BJ (cell line): Measurements from ENCODE around the gene IL1R1. TPM values are rescaled to one million over a fixed set of nuclear protein-coding genes. Genes with fewer than 3 reads are reported as not detected.

Experiments used
- CTCF ChIA-PET: fragments of 350-600 bp; formaldehyde crosslinking; extraction: SDS; loops from one replicate; lab custom pipeline; 2021; ENCODE audit warnings: antibody characterized with exemption, inconsistent platforms; lab: Yijun Ruan, JAX
- POLR2A ChIA-PET: fragments of 300-600 bp; sonication (Branson Sonifier 250); formaldehyde crosslinking; extraction: SDS; loops from one replicate; lab custom pipeline; 2021; ENCODE audit warnings: antibody characterized with exemption; lab: Charles Lee
- DNase-seq: peaks from one replicate; pipeline ENCODE4 v3.0.0-alpha.2; 2011; ENCODE audit warnings: low read depth
- H3K27me3 ChIP-seq: 2 replicates; pipeline ENCODE4 v1.6.0; 2011; ENCODE audit warnings: low read length; ENCODE audit not compliant: control insufficient read depth, insufficient read depth
- H3K36me3 ChIP-seq: 2 replicates; pipeline ENCODE4 v1.5.1; 2011; ENCODE audit warnings: low read length; ENCODE audit not compliant: control insufficient read depth, insufficient read depth
- H3K4me3 ChIP-seq: 2 replicates; pipeline ENCODE4 v1.5.1; 2011; ENCODE audit warnings: low read depth, mild to moderate bottlenecking, control low read depth, low read length
- CTCF ChIP-seq: IDR thresholded peaks from 2 replicates; pipeline ENCODE4 v1.5.1; 2011; ENCODE audit warnings: low read depth, mild to moderate bottlenecking, control low read depth, inconsistent platforms, low read length, moderate library complexity; ENCODE audit not compliant: insufficient read depth
- polyA plus RNA-seq: library from polyadenylated mRNA; depleted of rRNA; stranded (reverse); fragments of >200 nt; gene quantifications from 2 replicates; pipeline ENCODE4 v1.2.3, GENCODE V29; 2011

Gene IL1R1
- polyA plus RNA-seq, 1 experiment: 37.3 TPM

GRCh38 chr2:102217032-102217431 lies 74.5 kb downstream of the IL1R1 start:
- CTCF ChIA-PET: no interaction called here
- H3K4me3 ChIP-seq: no peak overlapping the region
- no peak for TF ChIP-seq CTCF
- H3K36me3 ChIP-seq: no peaks in the 10 kb centered on the region
- no peaks in the 10 kb centered on the region for H3K27me3 ChIP-seq
- DNase-seq: no peak
- POLR2A ChIA-PET: no interaction called here

GRCh38 chr2:102224824-102225739 lies 82.5 kb downstream of the IL1R1 start:
- POLR2A ChIA-PET: no interaction called here
- Histone ChIP-seq H3K27me3 (no peaks in the 10 kb centered on the region), H3K36me3 (no peaks in the 10 kb centered on the region), H3K4me3 (no peak overlapping the region)
- CTCF ChIA-PET: interaction anchor here (0.5 to 1.8 kb wide), 5 partner anchors 9 to 205 kb away, joined by 3 to 6 read pairs (median 4); no protein-coding TSS in a partner anchor
- no peak for DNase-seq
- no peak for TF ChIP-seq CTCF

- no peak for DNase-seq
- no peak overlapping the region for H3K4me3 ChIP-seq
- ChIA-PET CTCF (interaction anchor here (0.9 to 1.8 kb wide), 6 partner anchors 9 to 212 kb away, joined by 3 to 6 read pairs (median 4); no protein-coding TSS in a partner anchor), POLR2A (no interaction called here)
- TF ChIP-seq CTCF: no peak
- no peaks in the 10 kb centered on the region for H3K36me3 ChIP-seq
- H3K27me3 ChIP-seq: no peaks in the 10 kb centered on the region
These were observed 83.6 kb downstream of the IL1R1 start for GRCh38 chr2:102226171-102226570.

- Histone ChIP-seq H3K27me3 (no peaks in the 10 kb centered on the region), H3K4me3 (no peak overlapping the region), H3K36me3 (no peaks in the 10 kb centered on the region)
- ChIA-PET CTCF (interaction anchor here (0.9 to 1.3 kb wide), 2 partner anchors 8 to 213 kb away, joined by 3 read pairs; no protein-coding TSS in a partner anchor), POLR2A (no interaction called here)
- no peak for DNase-seq
- no peak for TF ChIP-seq CTCF
These were observed 84.3 kb downstream of the IL1R1 start for GRCh38 chr2:102226612-102227391.
